HFFc6 (cell line): ENCODE data around the gene RADIL. TPM values are rescaled to one million over a fixed set of nuclear protein-coding genes. Genes with fewer than 3 reads are reported as not detected.

Experiments
- DNase-seq: peaks from one replicate; pipeline ENCODE4 v3.0.0-alpha.2; 2018
- H3K27ac Mint-ChIP-seq: 2 replicates; pipeline ENCODE4 v1.8.0; 2020; ENCODE audit warnings: mild to moderate bottlenecking, mixed read lengths
- H3K27me3 Mint-ChIP-seq: 2 replicates; pipeline ENCODE4 v1.8.0; 2021; ENCODE audit warnings: mild to moderate bottlenecking, moderate library complexity, mixed read lengths; ENCODE audit not compliant: insufficient read depth
- H3K36me3 Mint-ChIP-seq: 2 replicates; pipeline ENCODE4 v1.8.0; 2021; ENCODE audit warnings: low read depth, mixed read lengths
- H3K4me1 Mint-ChIP-seq: 2 replicates; pipeline ENCODE4 v1.8.0; 2020; ENCODE audit warnings: low read depth, mixed read lengths
- H3K4me3 Mint-ChIP-seq: 2 replicates; pipeline ENCODE4 v1.8.0; 2020; ENCODE audit warnings: mild to moderate bottlenecking, moderate library complexity, mixed read lengths
- H3K9me3 Mint-ChIP-seq: 2 replicates; pipeline ENCODE4 v1.8.0; 2020; ENCODE audit warnings: mild to moderate bottlenecking, mixed read lengths
- CTCF ChIP-seq: fragments of 200-600 bp; sonication (generic); IDR thresholded peaks from 2 replicates; pipeline ENCODE4 v1.5.0; 2021; ENCODE audit warnings: antibody characterized with exemption, mild to moderate bottlenecking
- total RNA-seq, 6 experiments: library from RNA; stranded (reverse); fragmentation: NEBNext Ultra II Directional; extraction: Animal tissue kit (Norgen Biotek cat#: 25700); gene quantifications; 2 replicates in 1 of 6; 3 replicates in 5 of 6; pipeline ENCODE4 v1.2.3, GENCODE V29; 2021

Gene RADIL
- total RNA-seq, 6 experiments from 2014 or later = 0.09 to 0.43 (median 0.24) TPM

GRCh38 chr7:4822677-4823076 lies 60.8 kb downstream of the RADIL start:
- no peak for TF ChIP-seq CTCF
- H3K4me1 Mint-ChIP-seq = no peaks in the 10 kb centered on the region
- H3K27me3 Mint-ChIP-seq = peaks cover 15% of the 10 kb centered on the region
- H3K9me3 Mint-ChIP-seq = no peaks in the 10 kb centered on the region; the same call in 1 of the 2 replicates
- DNase-seq = no peak
- H3K36me3 Mint-ChIP-seq = no peaks in the 10 kb centered on the region
- no peak overlapping the region for H3K27ac Mint-ChIP-seq
- H3K4me3 Mint-ChIP-seq = no peak overlapping the region

- no peaks in the 10 kb centered on the region for H3K36me3 Mint-ChIP-seq
- H3K27me3 Mint-ChIP-seq = peaks cover 15% of the 10 kb centered on the region
- TF ChIP-seq CTCF = no peak
- H3K27ac Mint-ChIP-seq = no peak overlapping the region
- no peaks in the 10 kb centered on the region; the same call in 1 of the 2 replicates for H3K9me3 Mint-ChIP-seq
- DNase-seq = no peak
- no peaks in the 10 kb centered on the region for H3K4me1 Mint-ChIP-seq
- no peak overlapping the region for H3K4me3 Mint-ChIP-seq
Observed at GRCh38 chr7:4820967-4821471, 62.5 kb downstream of the RADIL start.

GRCh38 chr7:4820405-4820966 lies 63.0 kb downstream of the RADIL start:
- no peaks in the 10 kb centered on the region for H3K4me1 Mint-ChIP-seq
- peaks cover 15% of the 10 kb centered on the region for H3K27me3 Mint-ChIP-seq
- no peak for DNase-seq
- no peak for TF ChIP-seq CTCF
- no peaks in the 10 kb centered on the region; the same call in 1 of the 2 replicates for H3K9me3 Mint-ChIP-seq
- H3K27ac Mint-ChIP-seq = no peak overlapping the region
- H3K36me3 Mint-ChIP-seq = no peaks in the 10 kb centered on the region
- no peak overlapping the region for H3K4me3 Mint-ChIP-seq

GRCh38 chr7:4819560-4820404 lies 63.7 kb downstream of the RADIL start:
- Mint-ChIP-seq H3K27ac (no peak overlapping the region), H3K9me3 (no peaks in the 10 kb centered on the region; the same call in 1 of the 2 replicates), H3K4me3 (no peak overlapping the region; the same call in 1 of the 2 replicates), H3K4me1 (no peaks in the 10 kb centered on the region), H3K27me3 (peaks cover 11% of the 10 kb centered on the region), H3K36me3 (no peaks in the 10 kb centered on the region)
- DNase-seq = no peak
- no peak for TF ChIP-seq CTCF

GRCh38 chr7:4818000-4818794 lies 65.3 kb downstream of the RADIL start:
- H3K27ac Mint-ChIP-seq = no peak overlapping the region
- no peaks in the 10 kb centered on the region for H3K4me1 Mint-ChIP-seq
- peaks cover 6% of the 10 kb centered on the region for H3K36me3 Mint-ChIP-seq
- H3K4me3 Mint-ChIP-seq = no peak overlapping the region
- H3K9me3 Mint-ChIP-seq = peaks cover 11% of the 10 kb centered on the region
- DNase-seq = no peak
- H3K27me3 Mint-ChIP-seq = peaks cover 10% of the 10 kb centered on the region
- no peak for TF ChIP-seq CTCF
